H1 (cell line): ENCODE data around the gene AKR1C1. TPM values are rescaled to one million over a fixed set of nuclear protein-coding genes. Genes with fewer than 3 reads are reported as not detected.

Experiments used
- ASH2L ChIP-seq: fragments of 200-600, 300-600 bp; sonication (generic); IDR thresholded peaks from one replicate; pipeline ENCODE4 v1.7.1; 2017; ENCODE audit warnings: low read length
- EGR1 ChIP-seq: IDR thresholded peaks from 2 replicates; pipeline ENCODE4 v1.6.1; 2011; ENCODE audit warnings: low read depth, low read length, borderline replicate concordance
- MAFK ChIP-seq: IDR thresholded peaks from 2 replicates; pipeline ENCODE4 v1.6.1; 2012; ENCODE audit warnings: low read depth, mild to moderate bottlenecking, improper control_type of control experiment, low read length
- NANOG ChIP-seq: IDR thresholded peaks from 2 replicates; pipeline ENCODE4 v1.6.1; 2011; ENCODE audit warnings: low read length, low read depth, mild to moderate bottlenecking, inconsistent platforms; ENCODE audit not compliant: insufficient read depth, poor library complexity, severe bottlenecking
- POLR2A ChIP-seq, 2 experiments: IDR thresholded peaks; 1 replicate in 1 of 2; 2 replicates in 1 of 2; pipeline ENCODE4 v1.6.1; 2011; ENCODE audit warnings: low read depth in 2 of 2, low read length in 2 of 2, mild to moderate bottlenecking in 2 of 2; ENCODE audit errors: control extremely low read depth in 1 of 2
- SAP30 ChIP-seq: fragments of 300-600 bp; sonication (generic); IDR thresholded peaks from 2 replicates; pipeline ENCODE4 v1.7.1; 2012; ENCODE audit warnings: low read length, moderate library complexity, mild to moderate bottlenecking, inconsistent platforms; ENCODE audit not compliant: insufficient read depth, insufficient replicate concordance
- polyA plus RNA-seq, 7 experiments: library from polyadenylated mRNA; depleted of rRNA in 3 of 7; stranded (reverse) in 5 of 7; unstranded in 2 of 7; fragments of >200 nt in 5 of 7; fragments of 200-250 nt in 2 of 7; gene quantifications; 1 replicate in 5 of 7; 2 replicates in 1 of 7; 4 replicates in 1 of 7; pipeline versions ENCODE4 v1.2.1 to v1.2.3, GENCODE V29; 2011 to 2013; ENCODE audit warnings: missing spikeins in 2 of 7, mixed read lengths in 2 of 7
- total RNA-seq: library from RNA; stranded (reverse); fragmentation: NEBNext Ultra II Directional; extraction: Animal tissue kit (Norgen Biotek cat#: 25700); gene quantifications from 2 replicates; pipeline ENCODE4 v1.2.1, GENCODE V29; 2021
- TF ChIP-seq, protein P1 (sequence below): IDR thresholded peaks from 2 replicates; pipeline ENCODE4 v1.6.1; 2011; ENCODE audit warnings: low read depth, mild to moderate bottlenecking, low read length; ENCODE audit not compliant: insufficient read depth

Gene AKR1C1
- total and polyA plus RNA-seq, 2 of the 8 experiments (the other 6 are each of a cell fraction or from before 2014, with no cell fraction given), result 1.4 to 2.1 TPM

DNA sequence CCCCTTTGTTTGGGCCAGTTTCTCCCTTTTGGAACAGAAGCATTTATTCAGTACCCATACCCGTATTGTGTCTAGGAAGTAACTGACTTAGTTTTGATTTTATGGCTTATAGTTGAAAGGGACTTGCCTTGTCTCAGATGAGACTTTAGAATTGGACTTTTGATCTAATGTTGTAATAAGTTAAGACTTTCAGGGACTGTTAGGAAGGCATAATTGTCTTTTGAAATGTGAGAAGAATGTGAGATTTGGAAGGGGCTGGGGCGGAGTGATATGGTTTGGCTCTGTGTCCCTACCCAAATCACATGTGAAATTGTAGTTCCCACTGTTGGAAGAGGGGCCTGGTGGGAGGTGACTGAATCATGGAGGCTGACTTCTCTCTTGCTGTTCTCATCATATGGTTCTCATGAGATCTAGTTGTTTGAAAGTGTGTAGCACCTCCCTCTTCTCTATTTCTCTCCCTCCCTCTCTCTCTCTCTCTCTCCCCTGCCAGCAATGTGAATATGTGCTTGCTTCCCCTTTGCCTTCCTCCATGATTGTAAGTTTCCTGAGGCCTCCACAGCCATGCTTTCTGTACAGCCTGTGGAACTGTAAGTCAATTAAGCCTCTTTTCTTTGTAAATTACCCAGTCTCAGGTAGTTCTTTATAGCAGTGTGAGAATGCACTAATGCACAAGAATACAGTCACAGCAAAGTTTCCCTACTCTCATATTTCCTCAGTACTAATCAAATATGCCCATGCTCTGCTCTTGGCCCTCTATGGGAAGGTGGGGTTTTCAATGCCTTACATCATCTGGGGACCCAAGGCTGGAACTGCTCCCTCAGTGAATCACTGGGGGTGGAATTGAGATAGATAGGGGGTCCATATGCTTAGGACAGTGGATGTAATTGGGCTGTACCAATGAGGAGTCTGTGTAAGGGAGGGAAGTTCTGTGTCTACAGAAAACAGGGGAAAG, 17.2 kb upstream of the AKR1C1 start (continued):
- TF ChIP-seq, protein P1, sequence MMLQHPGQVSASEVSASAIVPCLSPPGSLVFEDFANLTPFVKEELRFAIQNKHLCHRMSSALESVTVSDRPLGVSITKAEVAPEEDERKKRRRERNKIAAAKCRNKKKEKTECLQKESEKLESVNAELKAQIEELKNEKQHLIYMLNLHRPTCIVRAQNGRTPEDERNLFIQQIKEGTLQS, result no peak
- TF ChIP-seq ASH2L (no peak), SAP30 (no peak), POLR2A (IDR thresholded peaks at IDR 0.05; ENCODE audit: control extremely low read depth in 1 of 2, low read depth in 2 of 2, low read length in 2 of 2) (no peak), EGR1 (no peak), MAFK (no peak), NANOG (no peak)
